GM23338 (cell line): ENCODE data around the gene CPD.
A peak's percentile ranks its signal among the peaks of the same experiment; 100 is the strongest.
"Not testable (repeated sequence)": the region's sequence is repeated elsewhere in the genome, so short reads cannot be mapped to it uniquely, and the experiment has no call there.

Experiments
- CREB1 ChIP-seq: fragments of 250-450 bp; sonication (Bioruptor Pico); IDR thresholded peaks from 2 replicates; pipeline ENCODE4 v1.5.0; 2020; ENCODE audit warnings: low read depth, mild to moderate bottlenecking, moderate library complexity
- CTCF ChIP-seq, 2 experiments: fragments of 200-600 bp in 1 of 2; sonication (generic) in 1 of 2; conservative IDR thresholded peaks; 2 replicates each; pipeline versions ENCODE4 v1.5.1 to v1.6.1; 2016 to 2017; ENCODE audit warnings: antibody characterized with exemption in 2 of 2, low read depth in 2 of 2, mild to moderate bottlenecking in 2 of 2, moderate library complexity in 1 of 2
- ETS1 ChIP-seq: IDR thresholded peaks from 2 replicates; pipeline ENCODE4 v1.6.1; 2016; ENCODE audit warnings: antibody characterized with exemption
- EZH2 ChIP-seq: fragments of 200-600 bp; sonication (generic); IDR thresholded peaks from one replicate; pipeline ENCODE4 v1.8.0; 2017; ENCODE audit warnings: antibody characterized with exemption, mild to moderate bottlenecking, low read depth; ENCODE audit not compliant: unreplicated experiment
- EZH2phosphoT487 ChIP-seq: fragments of 200-600 bp; sonication (generic); IDR thresholded peaks from one replicate; pipeline ENCODE4 v1.8.1; 2018; ENCODE audit warnings: antibody characterized with exemption; ENCODE audit not compliant: unreplicated experiment
- JUNB ChIP-seq: IDR thresholded peaks from one replicate; pipeline ENCODE4 v1.6.1; 2016; ENCODE audit warnings: antibody characterized with exemption; ENCODE audit not compliant: unreplicated experiment
- NANOG ChIP-seq: IDR thresholded peaks from 2 replicates; pipeline ENCODE4 v1.6.1; 2016; ENCODE audit warnings: antibody characterized with exemption, borderline replicate concordance
- POLR2AphosphoS5 ChIP-seq: IDR thresholded peaks from 2 replicates; pipeline ENCODE4 v1.6.1; 2016; ENCODE audit warnings: antibody characterized with exemption, low read depth
- REST ChIP-seq: IDR thresholded peaks from one replicate; pipeline ENCODE4 v1.6.1; 2018; ENCODE audit warnings: antibody characterized with exemption; ENCODE audit not compliant: unreplicated experiment
- STAT1 ChIP-seq: IDR thresholded peaks from one replicate; pipeline ENCODE4 v1.6.1; 2016; ENCODE audit warnings: antibody characterized with exemption; ENCODE audit not compliant: unreplicated experiment
- ZNF114 ChIP-seq: fragments of 250-450 bp; sonication (Bioruptor Pico); IDR thresholded peaks from 2 replicates; pipeline ENCODE4 v1.5.0; 2020; ENCODE audit warnings: mild to moderate bottlenecking, moderate library complexity

GRCh38 chr17:30412008-30412496, 33.3 kb downstream of the CPD start:
- TF ChIP-seq CTCF (conservative IDR thresholded peaks at IDR 0.05; ENCODE audit: low read depth in 2 of 2) = 0 out of 4 replicates have a peak, but pooled peaks of 1 of the 2 experiments have one; percentile 8
- not testable (repeated sequence) for TF ChIP-seq EZH2, POLR2AphosphoS5, REST, ETS1, STAT1, JUNB, CREB1, NANOG, EZH2phosphoT487, ZNF114
